ENCODE data around the gene CDC42BPB. TPM values are rescaled to one million over a fixed set of nuclear protein-coding genes. Genes with fewer than 3 reads are reported as not detected.
"Not testable (repeated sequence)": the region's sequence is repeated elsewhere in the genome, so short reads cannot be mapped to it uniquely, and the experiment has no call there.

The CDC42BPB gene
- total RNA-seq, 1 experiment from 2014 or later: 56.1 TPM

GRCh38 chr14:103026988-103027387 lies 30.4 kb downstream of the CDC42BPB start:
- no peak for DNase-seq
- no peaks in the 10 kb centered on the region for H3K27me3 ChIP-seq (ENCODE audit: control insufficient read depth, insufficient read depth, low read length)
- no peaks in the 10 kb centered on the region for H3K36me3 ChIP-seq (replicated peaks; ENCODE audit: control insufficient read depth, insufficient read depth, low read length)
- no peak overlapping the region for H3K4me3 ChIP-seq (ENCODE audit: insufficient read depth, low read depth, low read length)

- H3K4me3 ChIP-seq (ENCODE audit: insufficient read depth, low read depth, low read length); H3K36me3 ChIP-seq (replicated peaks; ENCODE audit: control insufficient read depth, insufficient read depth, low read length); H3K27me3 ChIP-seq (ENCODE audit: control insufficient read depth, insufficient read depth, low read length); DNase-seq: not testable (repeated sequence)
These were observed 31.2 kb downstream of the CDC42BPB start for GRCh38 chr14:103026196-103026595.

GRCh38 chr14:103023881-103024473 lies 33.4 kb downstream of the CDC42BPB start:
- no peaks in the 10 kb centered on the region; the same call in 1 of the 2 replicates for H3K36me3 ChIP-seq (replicated peaks; ENCODE audit: control insufficient read depth, insufficient read depth, low read length)
- no peak overlapping the region for H3K4me3 ChIP-seq (ENCODE audit: insufficient read depth, low read depth, low read length)
- peak; percentile 41 for DNase-seq
- H3K27me3 ChIP-seq (ENCODE audit: control insufficient read depth, insufficient read depth, low read length): no peaks in the 10 kb centered on the region

- DNase-seq: peak; percentile 53
- Histone ChIP-seq H3K4me3 (ENCODE audit: insufficient read depth, low read depth, low read length) (no peak overlapping the region), H3K36me3 (replicated peaks; ENCODE audit: control insufficient read depth, insufficient read depth, low read length) (no peaks in the 10 kb centered on the region; the same call in 1 of the 2 replicates), H3K27me3 (ENCODE audit: control insufficient read depth, insufficient read depth, low read length) (no peaks in the 10 kb centered on the region)
These were observed 34.7 kb downstream of the CDC42BPB start for GRCh38 chr14:103022685-103023044.

GRCh38 chr14:103022002-103022684 lies 35.2 kb downstream of the CDC42BPB start:
- DNase-seq: peak; percentile 35
- Histone ChIP-seq H3K27me3 (ENCODE audit: control insufficient read depth, insufficient read depth, low read length) (no peaks in the 10 kb centered on the region), H3K4me3 (ENCODE audit: insufficient read depth, low read depth, low read length) (no peak overlapping the region), H3K36me3 (replicated peaks; ENCODE audit: control insufficient read depth, insufficient read depth, low read length) (no peaks in the 10 kb centered on the region; the same call in 1 of the 2 replicates)

GRCh38 chr14:103021684-103022001 lies 35.7 kb downstream of the CDC42BPB start:
- H3K4me3 ChIP-seq (ENCODE audit: insufficient read depth, low read depth, low read length): no peak overlapping the region

GRCh38 chr14:103020271-103021170 lies 36.8 kb downstream of the CDC42BPB start:
- no peaks in the 10 kb centered on the region for H3K27me3 ChIP-seq (ENCODE audit: control insufficient read depth, insufficient read depth, low read length)
- no peak overlapping the region for H3K4me3 ChIP-seq (ENCODE audit: insufficient read depth, low read depth, low read length)
- peak; percentile 33 for DNase-seq
- H3K36me3 ChIP-seq (replicated peaks; ENCODE audit: control insufficient read depth, insufficient read depth, low read length): no peaks in the 10 kb centered on the region; the same call in 1 of the 2 replicates

More at GRCh38 chr14:103021684-103022001, 35.7 kb downstream of the CDC42BPB start:
- Histone ChIP-seq H3K36me3 (replicated peaks; ENCODE audit: control insufficient read depth, insufficient read depth, low read length) (no peaks in the 10 kb centered on the region; the same call in 1 of the 2 replicates), H3K27me3 (ENCODE audit: control insufficient read depth, insufficient read depth, low read length) (no peaks in the 10 kb centered on the region)
- DNase-seq: peak; percentile 43

GRCh38 chr14:103019826-103020225 lies 37.5 kb downstream of the CDC42BPB start:
- no peak for DNase-seq
- Histone ChIP-seq H3K27me3 (ENCODE audit: control insufficient read depth, insufficient read depth, low read length) (no peaks in the 10 kb centered on the region), H3K36me3 (replicated peaks; ENCODE audit: control insufficient read depth, insufficient read depth, low read length) (no peaks in the 10 kb centered on the region; the same call in 1 of the 2 replicates), H3K4me3 (ENCODE audit: insufficient read depth, low read depth, low read length) (no peak overlapping the region)

GRCh38 chr14:103019236-103019635 lies 38.1 kb downstream of the CDC42BPB start:
- peak; percentile 10 for DNase-seq
- no peaks in the 10 kb centered on the region for H3K27me3 ChIP-seq (ENCODE audit: control insufficient read depth, insufficient read depth, low read length)
- H3K36me3 ChIP-seq (replicated peaks; ENCODE audit: control insufficient read depth, insufficient read depth, low read length): no peaks in the 10 kb centered on the region; the same call in 1 of the 2 replicates
- H3K4me3 ChIP-seq (ENCODE audit: insufficient read depth, low read depth, low read length): no peak overlapping the region

- Histone ChIP-seq H3K36me3 (replicated peaks; ENCODE audit: control insufficient read depth, insufficient read depth, low read length) (no peaks in the 10 kb centered on the region), H3K27me3 (ENCODE audit: control insufficient read depth, insufficient read depth, low read length) (no peaks in the 10 kb centered on the region), H3K4me3 (ENCODE audit: insufficient read depth, low read depth, low read length) (no peak overlapping the region)
- DNase-seq: no peak
These were observed 40.8 kb downstream of the CDC42BPB start for GRCh38 chr14:103016594-103016993.

- H3K27me3 ChIP-seq (ENCODE audit: control insufficient read depth, insufficient read depth, low read length): no peaks in the 10 kb centered on the region
- H3K4me3 ChIP-seq (ENCODE audit: insufficient read depth, low read depth, low read length): no peak overlapping the region
- DNase-seq: peak; percentile 50
- H3K36me3 ChIP-seq (replicated peaks; ENCODE audit: control insufficient read depth, insufficient read depth, low read length): no peaks in the 10 kb centered on the region
These were observed 41.3 kb downstream of the CDC42BPB start for GRCh38 chr14:103016071-103016470.

GRCh38 chr14:103015426-103015825 lies 41.9 kb downstream of the CDC42BPB start:
- peak; percentile 39 for DNase-seq
- no peaks in the 10 kb centered on the region; the same call in 1 of the 2 replicates for H3K36me3 ChIP-seq (replicated peaks; ENCODE audit: control insufficient read depth, insufficient read depth, low read length)
- no peaks in the 10 kb centered on the region for H3K27me3 ChIP-seq (ENCODE audit: control insufficient read depth, insufficient read depth, low read length)
- H3K4me3 ChIP-seq (ENCODE audit: insufficient read depth, low read depth, low read length): no peak overlapping the region

GRCh38 chr14:103014466-103015228 lies 42.7 kb downstream of the CDC42BPB start:
- H3K27me3 ChIP-seq (ENCODE audit: control insufficient read depth, insufficient read depth, low read length): no peaks in the 10 kb centered on the region
- no peaks in the 10 kb centered on the region; the same call in 1 of the 2 replicates for H3K36me3 ChIP-seq (replicated peaks; ENCODE audit: control insufficient read depth, insufficient read depth, low read length)
- H3K4me3 ChIP-seq (ENCODE audit: insufficient read depth, low read depth, low read length): no peak overlapping the region
- DNase-seq: peak; percentile 78

- DNase-seq: no peak
- Histone ChIP-seq H3K36me3 (replicated peaks; ENCODE audit: control insufficient read depth, insufficient read depth, low read length) (no peaks in the 10 kb centered on the region; the same call in 1 of the 2 replicates), H3K27me3 (ENCODE audit: control insufficient read depth, insufficient read depth, low read length) (no peaks in the 10 kb centered on the region), H3K4me3 (ENCODE audit: insufficient read depth, low read depth, low read length) (no peak overlapping the region)
These were observed 44.3 kb downstream of the CDC42BPB start for GRCh38 chr14:103013028-103013427.
